ENCODE data around the gene EPHA7.

DNA sequence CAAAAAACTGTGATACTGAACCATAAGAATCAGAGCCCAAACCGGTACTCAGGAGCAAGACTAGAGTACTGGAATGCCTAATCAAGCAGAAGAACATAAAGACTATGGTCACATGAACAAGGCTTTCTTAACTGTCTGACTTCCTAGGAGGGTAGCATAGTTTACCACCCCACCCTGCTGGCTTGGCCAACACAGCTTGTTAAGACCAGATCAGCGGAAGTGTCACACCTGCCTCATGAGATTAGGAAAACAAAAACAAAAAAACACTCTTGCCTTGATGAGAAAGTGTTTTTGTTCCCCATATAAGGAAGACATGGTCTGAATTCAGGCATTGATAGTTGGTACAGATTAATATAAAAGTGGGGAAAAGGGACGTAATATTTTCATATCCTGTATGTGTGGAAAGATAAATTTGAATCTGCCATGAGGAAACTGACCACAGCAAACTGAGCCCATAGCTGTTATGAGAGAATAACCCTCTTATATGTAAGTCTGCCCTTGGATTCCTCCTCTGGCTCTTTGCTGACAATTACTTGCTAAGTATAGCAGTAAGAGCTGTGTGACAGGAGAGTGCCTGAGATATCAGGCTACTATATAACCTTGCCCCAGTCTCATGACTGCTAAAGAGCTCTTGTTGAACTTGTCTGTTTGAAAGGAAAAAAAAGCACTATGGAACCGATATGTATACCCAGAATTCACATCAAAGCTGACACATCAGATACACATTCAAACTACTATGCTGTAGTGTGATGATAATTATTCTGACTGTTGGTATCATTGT lies 197.1 kb downstream of the EPHA7 start:
- TF ChIP-seq, protein P1, sequence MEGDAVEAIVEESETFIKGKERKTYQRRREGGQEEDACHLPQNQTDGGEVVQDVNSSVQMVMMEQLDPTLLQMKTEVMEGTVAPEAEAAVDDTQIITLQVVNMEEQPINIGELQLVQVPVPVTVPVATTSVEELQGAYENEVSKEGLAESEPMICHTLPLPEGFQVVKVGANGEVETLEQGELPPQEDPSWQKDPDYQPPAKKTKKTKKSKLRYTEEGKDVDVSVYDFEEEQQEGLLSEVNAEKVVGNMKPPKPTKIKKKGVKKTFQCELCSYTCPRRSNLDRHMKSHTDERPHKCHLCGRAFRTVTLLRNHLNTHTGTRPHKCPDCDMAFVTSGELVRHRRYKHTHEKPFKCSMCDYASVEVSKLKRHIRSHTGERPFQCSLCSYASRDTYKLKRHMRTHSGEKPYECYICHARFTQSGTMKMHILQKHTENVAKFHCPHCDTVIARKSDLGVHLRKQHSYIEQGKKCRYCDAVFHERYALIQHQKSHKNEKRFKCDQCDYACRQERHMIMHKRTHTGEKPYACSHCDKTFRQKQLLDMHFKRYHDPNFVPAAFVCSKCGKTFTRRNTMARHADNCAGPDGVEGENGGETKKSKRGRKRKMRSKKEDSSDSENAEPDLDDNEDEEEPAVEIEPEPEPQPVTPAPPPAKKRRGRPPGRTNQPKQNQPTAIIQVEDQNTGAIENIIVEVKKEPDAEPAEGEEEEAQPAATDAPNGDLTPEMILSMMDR (IDR thresholded peaks at IDR 0.05; ENCODE audit: insufficient read depth, low read length) = no peak
- TF ChIP-seq GABPA (IDR thresholded peaks at IDR 0.05; ENCODE audit: low read depth) (no peak), POLR2AphosphoS5 (IDR thresholded peaks at IDR 0.05; ENCODE audit: low read depth) (no peak)

Measured in HL-60 (cell line).